Fibroblast of skin of right quadriceps (primary cell): ENCODE measurements around the gene HDDC3.
"Not testable (repeated sequence)": the region's sequence is repeated elsewhere in the genome, so short reads cannot be mapped to it uniquely, and the experiment has no call there.

Experiments used
- DNase-seq: peaks from one replicate; pipeline ENCODE4 v3.0.0-alpha.2; 2013

Gene HDDC3

DNA sequence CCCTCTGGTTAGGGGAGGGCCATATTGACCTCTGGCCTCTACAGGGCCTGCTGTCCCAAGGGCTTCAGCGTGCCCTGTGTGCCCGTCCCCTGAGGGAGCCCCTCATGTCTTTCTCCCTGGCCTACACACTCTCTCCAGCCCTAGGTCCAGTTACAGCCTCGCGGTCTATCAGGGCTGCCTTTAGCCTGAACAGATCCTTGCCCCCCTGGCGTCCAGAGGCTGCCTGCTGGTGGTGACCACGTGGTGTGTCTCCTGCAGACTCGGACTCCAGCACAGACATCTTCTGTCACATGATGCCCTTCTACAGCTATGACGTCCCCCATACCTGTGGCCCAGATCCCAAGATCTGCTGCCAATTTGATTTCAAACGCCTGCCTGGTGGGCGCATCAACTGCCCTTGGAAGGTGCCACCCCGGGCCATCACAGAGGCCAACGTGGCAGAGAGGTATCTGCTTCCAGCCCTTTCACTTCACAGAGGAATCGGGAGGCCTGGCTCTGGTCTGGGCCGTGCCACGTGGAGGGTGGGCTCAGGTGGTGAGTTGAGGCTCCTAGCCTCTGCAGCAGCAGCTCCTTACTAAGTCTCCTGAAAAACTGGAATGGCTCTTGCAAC lies 25.2 kb downstream of the HDDC3 start:
- no peak for DNase-seq

DNA sequence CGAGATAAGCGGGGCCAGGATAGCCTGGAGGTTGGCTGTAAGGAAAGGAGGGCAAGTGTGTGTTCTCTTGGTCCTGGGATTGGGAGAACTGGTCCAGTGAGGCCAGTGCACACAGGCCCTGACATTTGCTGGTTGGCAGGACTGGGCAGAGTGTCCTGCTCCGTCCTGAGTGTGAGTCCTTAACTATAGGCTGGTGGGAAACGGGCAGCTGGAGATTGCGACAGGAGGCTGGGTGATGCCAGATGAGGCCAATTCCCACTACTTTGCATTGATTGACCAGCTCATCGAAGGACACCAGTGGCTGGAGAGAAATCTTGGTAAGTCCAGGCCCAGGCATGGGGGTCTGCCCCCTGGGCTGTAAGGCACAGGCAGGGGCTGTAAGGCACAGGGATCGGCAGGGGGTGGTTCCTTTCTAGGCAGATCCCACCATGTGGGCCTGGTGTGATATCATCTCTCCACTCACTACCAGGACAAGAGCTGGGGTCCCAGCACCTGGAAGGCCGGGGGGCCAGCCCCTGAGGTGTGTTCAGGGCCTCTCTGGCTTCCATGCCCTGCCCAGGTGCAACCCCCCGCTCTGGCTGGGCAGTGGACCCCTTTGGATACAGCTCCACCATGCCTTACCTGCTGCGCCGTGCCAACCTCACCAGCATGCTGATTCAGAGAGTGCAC lies 26.0 kb downstream of the HDDC3 start:
- no peak for DNase-seq

GRCh38 chr15:90905306-90906180 lies 26.8 kb downstream of the HDDC3 start:
- no peak for DNase-seq

DNA sequence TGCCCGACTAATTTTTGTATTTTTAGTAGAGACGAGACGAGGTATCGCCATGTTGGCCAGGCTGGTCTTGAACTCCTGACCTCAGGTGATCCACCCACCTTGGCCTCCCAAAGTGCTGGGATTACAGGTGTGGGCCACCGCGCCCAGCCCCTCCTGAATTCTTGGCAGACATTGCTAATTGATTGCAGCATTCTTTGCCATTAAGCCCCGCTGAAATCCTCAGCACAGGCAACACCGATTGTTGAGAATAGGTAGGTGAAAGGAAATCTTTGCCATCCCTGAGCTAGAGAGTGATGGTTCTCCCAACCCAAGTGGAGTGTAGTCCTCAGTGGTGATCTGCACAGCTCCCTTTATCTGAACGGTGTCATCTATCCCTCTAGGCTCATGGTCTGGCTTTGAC lies 27.6 kb downstream of the HDDC3 start:
- no peak for DNase-seq

DNA sequence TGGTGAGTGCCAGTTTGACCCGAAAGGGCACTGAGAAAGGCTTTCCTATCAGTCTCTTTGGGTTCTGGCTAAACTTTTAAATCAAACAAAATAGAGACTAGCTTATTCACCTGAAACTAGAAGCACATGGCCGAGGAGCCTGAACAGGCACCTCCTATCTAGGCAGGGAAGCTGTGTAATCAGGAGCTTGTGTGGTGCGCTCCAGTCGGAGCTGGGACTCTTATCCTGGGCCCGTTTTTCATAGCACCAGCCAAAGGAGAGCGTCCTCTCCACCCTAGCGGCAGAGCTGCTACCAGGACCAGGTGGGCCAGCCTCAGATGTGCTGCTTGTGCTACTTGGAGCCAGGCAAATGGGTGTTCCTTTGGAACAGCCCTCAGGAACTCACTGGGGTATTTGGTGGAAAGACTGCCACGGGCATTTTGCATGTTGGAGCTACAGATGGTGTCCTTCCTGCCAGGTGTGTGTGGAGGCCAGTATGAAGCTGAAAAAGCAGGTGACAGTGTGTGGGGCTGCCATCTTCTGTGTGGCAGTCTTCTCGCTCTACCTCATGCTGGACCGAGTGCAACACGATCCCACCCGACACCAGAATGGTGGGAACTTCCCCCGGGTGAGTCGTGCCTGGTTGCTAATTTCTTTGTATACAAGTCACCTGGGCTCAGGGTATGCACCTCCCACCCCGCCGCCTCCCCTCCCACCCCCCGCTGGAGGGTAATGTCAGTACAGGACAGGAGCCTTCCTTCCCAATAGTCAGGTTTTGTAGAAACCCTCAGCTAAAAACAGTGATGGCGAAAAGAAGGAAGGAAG lies 28.4 kb downstream of the HDDC3 start:
- DNase-seq, result no peak

GRCh38 chr15:90902840-90903732 lies 29.3 kb downstream of the HDDC3 start, which contains the start of gene MAN2A2:
Gene MAN2A2, plus strand, starts transcription at chr15:90903302. Its CDS starts 906 bp downstream, at chr15:90904208.
- DNase-seq, result peak; percentile 19

- peak; percentile 76 for DNase-seq
Observed at GRCh38 chr15:90902040-90902839, 30.1 kb downstream of the HDDC3 start.

- DNase-seq, result no peak
Observed at GRCh38 chr15:90901175-90902039, 30.9 kb downstream of the HDDC3 start.

- not testable (repeated sequence) for DNase-seq
Observed at GRCh38 chr15:90897131-90897655, 35.2 kb downstream of the HDDC3 start.

DNA sequence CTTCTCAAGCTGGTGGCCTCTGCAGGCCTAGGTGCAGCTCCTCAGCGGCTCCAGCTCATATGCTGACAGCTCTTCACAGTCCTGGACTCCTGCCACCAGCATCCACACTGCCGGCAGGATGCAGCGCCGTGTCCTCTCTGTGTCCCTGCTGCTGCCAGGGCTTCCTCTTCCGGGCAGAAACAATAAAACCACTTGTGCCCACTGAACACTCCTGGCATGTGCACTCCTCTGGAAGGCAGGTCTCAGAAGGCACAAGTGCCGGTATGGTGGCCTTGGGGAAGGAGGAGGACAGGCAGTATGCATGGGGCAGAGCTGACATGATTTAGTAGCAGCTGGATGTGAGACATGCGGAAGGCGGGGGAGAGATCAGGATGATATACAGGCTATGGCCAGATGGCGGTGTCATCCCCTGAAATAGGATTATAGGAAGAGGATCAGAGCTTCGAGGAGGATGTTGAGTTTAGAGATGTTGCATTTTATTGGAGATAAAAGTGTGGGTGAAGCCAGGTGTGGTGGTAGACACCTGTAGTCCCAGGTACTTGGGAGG lies 36.7 kb downstream of the HDDC3 start:
- peak; percentile 52 for DNase-seq

GRCh38 chr15:90893175-90894090 lies 38.9 kb downstream of the HDDC3 start:
- no peak for DNase-seq

DNA sequence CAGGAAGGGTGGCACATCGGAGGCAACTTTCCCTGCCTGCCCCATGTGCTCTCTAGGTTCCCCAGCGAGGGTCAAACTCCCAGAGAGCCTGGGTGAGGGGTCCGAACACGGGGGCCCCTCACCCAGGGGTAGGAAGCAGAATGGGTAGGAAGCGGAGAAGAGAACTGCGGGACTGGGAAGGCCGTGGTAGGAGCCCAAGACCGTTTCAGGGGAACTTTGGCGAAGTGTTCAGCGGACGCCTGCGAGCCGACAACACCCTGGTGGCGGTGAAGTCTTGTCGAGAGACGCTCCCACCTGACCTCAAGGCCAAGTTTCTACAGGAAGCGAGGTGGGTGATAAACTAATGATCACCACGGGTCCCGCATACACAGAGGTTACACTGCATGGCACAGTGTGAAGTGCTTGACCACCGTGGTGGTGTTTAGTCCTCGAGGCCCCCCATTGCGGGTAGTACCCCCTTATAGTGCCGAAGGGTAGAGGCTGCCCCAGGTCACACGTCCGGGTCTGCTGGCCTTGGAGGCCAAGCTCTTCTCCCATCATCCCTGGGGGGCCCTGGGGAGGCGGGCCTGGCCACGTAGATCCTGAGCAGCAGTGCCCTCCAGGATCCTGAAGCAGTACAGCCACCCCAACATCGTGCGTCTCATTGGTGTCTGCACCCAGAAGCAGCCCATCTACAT lies 39.7 kb downstream of the HDDC3 start:
- DNase-seq, result no peak

- DNase-seq, result no peak
Observed at GRCh38 chr15:90892023-90892422, 40.3 kb downstream of the HDDC3 start.

DNA sequence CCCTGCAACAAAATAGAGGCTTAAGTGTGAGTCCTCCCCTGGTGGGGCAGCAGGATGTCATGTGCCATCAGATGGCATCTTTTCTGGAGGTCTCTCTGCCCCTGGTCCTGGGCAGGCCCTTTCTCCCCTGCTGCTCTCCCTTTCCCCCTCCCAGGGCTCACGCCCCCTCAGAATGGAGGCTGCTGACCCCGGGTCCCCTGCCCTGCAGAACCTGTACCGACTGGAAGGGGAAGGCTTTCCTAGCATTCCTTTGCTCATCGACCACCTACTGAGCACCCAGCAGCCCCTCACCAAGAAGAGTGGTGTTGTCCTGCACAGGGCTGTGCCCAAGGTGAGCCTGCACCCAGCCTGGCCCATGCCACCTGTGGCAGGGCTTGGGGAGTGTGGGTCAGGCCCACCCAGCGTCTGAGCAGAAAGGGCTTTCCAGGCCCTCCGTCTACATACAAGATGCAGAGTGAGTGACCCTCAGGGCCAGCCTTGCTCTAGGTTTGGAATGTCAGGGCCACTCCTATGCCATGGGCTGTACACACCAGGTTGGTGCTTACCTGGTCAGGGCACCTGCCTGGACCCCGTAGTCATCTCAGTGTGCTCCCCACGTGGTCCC lies 40.9 kb downstream of the HDDC3 start:
- no peak for DNase-seq

- no peak for DNase-seq
Observed at GRCh38 chr15:90890839-90891238, 41.5 kb downstream of the HDDC3 start.

DNA sequence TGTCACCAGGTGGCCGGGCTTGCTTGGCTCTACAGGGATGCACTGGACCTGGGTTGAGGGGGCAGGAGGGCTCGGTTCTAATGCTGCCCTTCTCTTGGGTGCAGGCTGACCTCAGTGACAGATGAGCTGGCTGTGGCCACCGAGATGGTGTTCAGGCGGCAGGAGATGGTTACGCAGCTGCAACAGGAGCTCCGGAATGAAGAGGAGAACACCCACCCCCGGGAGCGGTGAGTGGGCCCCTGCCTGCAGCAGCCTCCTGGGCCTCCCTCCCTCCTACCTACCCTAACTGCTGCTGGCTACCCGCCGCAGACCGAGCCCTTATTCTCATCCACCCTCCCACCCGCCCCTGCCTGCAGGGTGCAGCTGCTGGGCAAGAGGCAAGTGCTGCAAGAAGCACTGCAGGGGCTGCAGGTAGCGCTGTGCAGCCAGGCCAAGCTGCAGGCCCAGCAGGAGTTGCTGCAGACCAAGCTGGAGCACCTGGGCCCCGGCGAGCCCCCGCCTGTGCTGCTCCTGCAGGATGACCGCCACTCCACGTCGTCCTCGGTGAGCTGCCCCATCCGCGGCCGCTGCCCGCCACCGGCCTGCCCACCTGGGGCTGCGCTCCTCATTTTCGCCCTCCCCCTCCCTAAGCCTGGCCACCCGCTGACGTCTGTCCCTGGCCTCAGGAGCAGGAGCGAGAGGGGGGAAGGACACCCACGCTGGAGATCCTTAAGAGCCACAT lies 42.5 kb downstream of the HDDC3 start:
- no peak for DNase-seq
